GM23248 (cell line): ENCODE results near the gene SDC3. TPM values are rescaled to one million over a fixed set of nuclear protein-coding genes. Genes with fewer than 3 reads are reported as not detected.

Source experiments
- DNase-seq: peaks from one replicate; pipeline ENCODE4 v3.0.0-alpha.2; 2015
- H2AFZ ChIP-seq: fragments of 200-600 bp; sonication (generic); 2 replicates; pipeline ENCODE4 v1.6.1; 2016; ENCODE audit warnings: antibody characterized with exemption
- H3F3A ChIP-seq: fragments of 200-600 bp; sonication (generic); 2 replicates; pipeline ENCODE4 v1.6.1; 2016; ENCODE audit warnings: mild to moderate bottlenecking, antibody characterized with exemption, mixed run types; ENCODE audit not compliant: insufficient read depth
- H3K27ac ChIP-seq: fragments of 200-600 bp; sonication (generic); 2 replicates; pipeline ENCODE4 v1.5.1; 2016; ENCODE audit warnings: mild to moderate bottlenecking
- H3K27me3 ChIP-seq: fragments of 200-600 bp; sonication (generic); replicated peaks from 2 replicates; pipeline ENCODE4 v1.6.1; 2016; ENCODE audit warnings: mild to moderate bottlenecking; ENCODE audit not compliant: insufficient read depth
- H3K36me3 ChIP-seq: fragments of 200-600 bp; sonication (generic); 2 replicates; pipeline ENCODE4 v1.6.1; 2016; ENCODE audit warnings: low read depth, mild to moderate bottlenecking
- H3K4me1 ChIP-seq: fragments of 200-600 bp; sonication (generic); 2 replicates; pipeline ENCODE4 v1.6.1; 2016; ENCODE audit warnings: mild to moderate bottlenecking; ENCODE audit not compliant: insufficient read depth
- H3K4me2 ChIP-seq: fragments of 200-600 bp; sonication (generic); one replicate; pipeline ENCODE4 v1.6.1; 2016; ENCODE audit warnings: mild to moderate bottlenecking; ENCODE audit not compliant: unreplicated experiment
- H3K4me3 ChIP-seq: fragments of 200-600 bp; sonication (generic); 2 replicates; pipeline ENCODE4 v1.5.1; 2016; ENCODE audit warnings: mild to moderate bottlenecking
- H3K79me2 ChIP-seq: fragments of 200-600 bp; sonication (generic); 2 replicates; pipeline ENCODE4 v1.6.1; 2016; ENCODE audit warnings: mild to moderate bottlenecking; ENCODE audit not compliant: insufficient read depth
- H3K9ac ChIP-seq: fragments of 200-600 bp; sonication (generic); 2 replicates; pipeline ENCODE4 v1.6.1; 2016; ENCODE audit warnings: mild to moderate bottlenecking
- H3K9me2 ChIP-seq: fragments of 200-600 bp; sonication (generic); 2 replicates; pipeline ENCODE4 v1.6.1; 2016; ENCODE audit warnings: mixed run types, mild to moderate bottlenecking, moderate library complexity; ENCODE audit not compliant: insufficient read depth
- H3K9me3 ChIP-seq: fragments of 200-600 bp; sonication (generic); one replicate; pipeline ENCODE4 v1.6.1; 2017; ENCODE audit warnings: low read depth
- H4K20me1 ChIP-seq: fragments of 200-600 bp; sonication (generic); 2 replicates; pipeline ENCODE4 v1.6.0; 2016; ENCODE audit not compliant: insufficient read depth
- EZH2 ChIP-seq: fragments of 200-600 bp; sonication (generic); IDR thresholded peaks from 2 replicates; pipeline ENCODE4 v1.6.1; 2018; ENCODE audit warnings: antibody characterized with exemption, mild to moderate bottlenecking; ENCODE audit not compliant: insufficient read depth, poor library complexity, severe bottlenecking
- EZH2phosphoT487 ChIP-seq: fragments of 200-600 bp; sonication (generic); IDR thresholded peaks from 2 replicates; pipeline ENCODE4 v1.6.1; 2018; ENCODE audit warnings: antibody characterized with exemption, moderate library complexity, mild to moderate bottlenecking, low read depth; ENCODE audit not compliant: insufficient read depth
- WGBS, 2 experiments: methylation state at CpG; one replicate each; pipeline ENCODE4 v1.1.6; 2015 to 2017; ENCODE audit warnings: low lambda C conversion rate in 2 of 2, low coverage in 1 of 2; ENCODE audit errors: missing lambda C conversion rate in 2 of 2; 5-methylcytosine and 5-hydroxymethylcytosine counted together
- in situ Hi-C: fragments of 300-500 bp; cut with MboI; formaldehyde crosslinking; loops from 2 replicates; pipeline ENCODE4 v1.15.0; 2020
- polyA plus RNA-seq: library from polyadenylated mRNA; unstranded; fragments of >200 nt; fragmentation: Nextera tagmentation; extraction: Ambion mirVana; gene quantifications from 2 replicates; pipeline ENCODE4 v1.2.1, GENCODE V29; 2016
- total RNA-seq: library from RNA; depleted of rRNA; stranded (reverse); fragments of >200 nt; shearing (Covaris generic); gene quantifications from 2 replicates; pipeline ENCODE4 v1.2.3, GENCODE V29; 2014

The SDC3 gene
- total and polyA plus RNA-seq, 2 experiments from 2014 or later, result 6.9 to 39.7 TPM

DNA sequence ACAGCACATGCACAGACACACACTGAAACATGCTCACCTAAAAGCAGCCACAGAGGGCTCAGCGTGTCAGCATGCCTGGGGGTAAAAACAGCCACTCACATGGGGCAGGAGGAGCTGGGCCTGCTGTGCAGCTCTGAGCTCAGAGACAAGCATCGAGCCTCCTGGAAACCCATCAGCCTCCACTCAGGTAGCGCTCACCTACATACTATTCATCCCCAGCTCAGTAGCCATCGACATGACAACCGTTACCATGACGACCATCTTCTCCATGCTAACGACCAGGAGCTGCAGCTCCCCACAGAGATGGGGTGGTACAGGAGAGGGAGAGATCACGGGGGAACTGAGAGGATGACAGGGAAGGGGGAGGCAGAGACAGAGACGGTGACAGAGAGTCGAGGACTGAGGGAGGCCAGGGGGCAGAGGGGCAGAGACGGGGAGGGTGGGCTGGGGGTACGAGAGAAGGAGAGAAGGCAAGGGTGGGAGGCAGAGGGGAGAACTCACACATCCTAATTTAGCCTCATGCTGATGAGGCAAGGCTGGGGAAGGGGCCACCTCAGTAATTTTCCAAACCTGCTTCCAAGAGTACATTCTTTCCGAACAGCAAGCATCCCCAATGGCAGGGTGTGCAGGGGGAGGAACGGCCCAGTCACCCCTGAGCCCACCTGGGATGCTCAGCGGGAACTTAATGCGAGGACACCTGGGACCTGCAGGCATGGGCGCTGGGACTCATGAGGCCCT lies 28.4 kb downstream of the SDC3 start:
- Histone ChIP-seq H3K79me2 (no peaks in the 10 kb centered on the region), H3K9ac (no peak overlapping the region), H3K4me1 (peaks cover 17% of the 10 kb centered on the region), H3K4me2 (no peak overlapping the region), H3K36me3 (no peaks in the 10 kb centered on the region), H3K9me2 (no peaks in the 10 kb centered on the region), H3K4me3 (no peak overlapping the region), H3K27ac (no peak overlapping the region), H4K20me1 (no peaks in the 10 kb centered on the region), H2AFZ (no peak overlapping the region), H3K9me3 (no peaks in the 10 kb centered on the region), H3F3A (no peaks in the 10 kb centered on the region), H3K27me3 (no peaks in the 10 kb centered on the region)
- no peak for DNase-seq
- in situ Hi-C loops, result no loop called here
- TF ChIP-seq EZH2 (no peak), EZH2phosphoT487 (no peak)
- 80 to 83% methylated on average over 14 to 17 of the region's 17 CpGs for WGBS, 2 experiments

DNA sequence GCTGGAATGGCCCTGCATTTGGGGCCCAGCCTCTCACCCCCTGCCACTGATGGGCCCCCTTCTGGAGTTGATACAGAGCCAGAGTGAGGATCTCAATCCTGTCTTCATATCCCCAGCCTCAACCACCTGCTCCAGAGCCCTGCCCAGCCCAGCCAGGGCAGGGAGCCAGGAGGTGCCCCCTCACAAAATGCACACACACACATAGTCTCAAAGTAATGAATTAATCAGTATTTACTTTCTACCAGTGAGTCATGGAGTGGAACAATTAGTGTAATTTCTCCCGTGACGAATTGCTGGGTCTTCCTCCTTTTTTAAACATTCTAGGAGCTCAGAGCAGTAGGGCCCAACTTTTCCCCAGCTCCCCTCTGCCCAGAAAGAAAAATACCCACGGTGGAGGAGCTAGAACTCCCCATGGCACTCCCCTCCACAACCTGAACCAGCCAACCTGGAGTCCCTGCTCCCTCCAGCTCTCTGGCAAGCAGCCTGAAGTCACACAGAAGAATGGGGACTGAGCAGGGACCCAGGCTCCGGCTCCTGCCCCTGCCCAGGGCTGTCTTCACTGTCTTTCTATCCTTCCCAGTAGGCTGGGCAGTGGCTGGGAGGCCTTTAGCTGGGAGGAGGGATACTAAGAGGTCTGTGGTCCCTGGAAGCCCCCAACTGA lies 29.3 kb downstream of the SDC3 start:
- Histone ChIP-seq H4K20me1 (no peaks in the 10 kb centered on the region), H3K4me2 (no peak overlapping the region), H3K4me3 (no peak overlapping the region), H3K9me3 (no peaks in the 10 kb centered on the region), H3F3A (no peaks in the 10 kb centered on the region), H3K79me2 (no peaks in the 10 kb centered on the region), H3K9ac (0 out of 2 replicates have a peak overlapping the region, but pooled peaks have one; percentile 5), H2AFZ (no peak overlapping the region), H3K27ac (no peak overlapping the region), H3K4me1 (peaks cover 17% of the 10 kb centered on the region), H3K27me3 (no peaks in the 10 kb centered on the region), H3K36me3 (no peaks in the 10 kb centered on the region), H3K9me2 (no peaks in the 10 kb centered on the region)
- TF ChIP-seq EZH2, result no peak
- TF ChIP-seq EZH2phosphoT487, result no peak
- peak; percentile 42 for DNase-seq
- WGBS, 2 experiments, result 38 to 43% methylated on average over 4 of the region's 4 CpGs
- in situ Hi-C loops, result no loop called here

DNA sequence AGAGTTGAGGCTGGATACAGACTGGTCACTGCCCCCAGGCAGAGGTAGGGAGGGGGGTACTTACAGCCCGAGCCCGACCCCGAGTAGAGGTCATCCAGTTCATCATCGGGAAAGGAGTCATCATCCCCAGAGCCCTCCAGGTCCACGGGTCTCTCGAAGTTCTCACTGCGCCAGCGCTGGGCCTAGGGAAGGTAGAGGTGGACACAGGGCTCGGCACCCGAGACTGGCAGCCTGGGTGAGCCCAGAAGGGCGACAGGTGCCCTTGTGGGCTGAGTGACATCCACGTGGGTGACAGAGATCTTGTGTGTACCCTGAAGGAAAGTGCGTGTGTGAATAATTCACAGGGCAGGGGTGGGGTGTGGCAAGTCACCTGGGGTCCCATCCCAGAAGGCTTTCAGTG lies 30.0 kb downstream of the SDC3 start:
- DNase-seq, result no peak

DNA sequence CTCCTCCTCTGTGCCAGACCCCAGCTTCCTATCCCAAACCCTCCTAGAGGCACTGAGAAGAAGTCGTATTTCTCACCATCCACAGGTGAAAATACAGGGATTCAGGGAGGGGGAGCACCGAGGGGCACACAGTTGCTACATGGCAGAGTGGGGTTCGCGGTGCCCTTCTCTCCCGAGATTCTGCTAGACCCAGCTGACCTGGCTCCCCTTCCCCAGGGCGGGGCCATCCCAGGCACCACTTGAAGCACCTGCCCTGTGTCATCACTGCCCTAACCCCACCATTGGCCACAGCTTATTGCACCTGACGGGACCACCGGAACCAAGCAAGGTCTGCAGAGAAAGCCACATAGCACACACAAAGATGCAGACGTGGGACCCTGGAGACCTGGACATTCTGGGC lies 30.5 kb downstream of the SDC3 start:
- Histone ChIP-seq H3K9ac (peak overlapping the region; percentile 65), H3K9me3 (no peaks in the 10 kb centered on the region), H3K27me3 (no peaks in the 10 kb centered on the region), H3K4me3 (no peak overlapping the region), H3F3A (no peaks in the 10 kb centered on the region), H3K9me2 (no peaks in the 10 kb centered on the region), H4K20me1 (no peaks in the 10 kb centered on the region), H3K4me1 (peaks cover 17% of the 10 kb centered on the region), H3K79me2 (no peaks in the 10 kb centered on the region), H2AFZ (peak overlapping the region; percentile 48; the same call in 1 of the 2 replicates), H3K36me3 (peaks cover 11% of the 10 kb centered on the region; the same call in 1 of the 2 replicates), H3K27ac (no peak overlapping the region; the same call in 1 of the 2 replicates), H3K4me2 (no peak overlapping the region)
- in situ Hi-C loops, result no loop called here
- no peak for DNase-seq
- TF ChIP-seq EZH2phosphoT487 (no peak), EZH2 (no peak)
- WGBS, 2 experiments, result 64 to 75% methylated on average over 8 to 9 of the region's 9 CpGs

More for the DNA sequence above, 30.0 kb downstream of the SDC3 start:
- no peaks in the 10 kb centered on the region for H3K9me2 ChIP-seq
- TF ChIP-seq EZH2phosphoT487 (no peak), EZH2 (no peak)
- peaks cover 17% of the 10 kb centered on the region for H3K4me1 ChIP-seq
- in situ Hi-C loops, result no loop called here
- no peak overlapping the region for H3K4me2 ChIP-seq
- peaks cover 6% of the 10 kb centered on the region; the same call in 1 of the 2 replicates for H3K36me3 ChIP-seq
- H3K4me3 ChIP-seq, result no peak overlapping the region
- H3K79me2 ChIP-seq, result no peaks in the 10 kb centered on the region
- H3K27me3 ChIP-seq, result no peaks in the 10 kb centered on the region
- H2AFZ ChIP-seq, result no peak overlapping the region
- whole genome bisulfite sequencing, 2 experiments, result 88 to 91% methylated on average over 13 of the region's 13 CpGs
- no peaks in the 10 kb centered on the region for H3F3A ChIP-seq
- H4K20me1 ChIP-seq, result no peaks in the 10 kb centered on the region
- no peak overlapping the region for H3K27ac ChIP-seq
- H3K9ac ChIP-seq, result no peak overlapping the region
- no peaks in the 10 kb centered on the region for H3K9me3 ChIP-seq
